Stromal cell of bone marrow (primary cell): ENCODE results near the gene KIF13A.

Experiments
- DNase-seq: peaks from one replicate; pipeline ENCODE4 v3.0.0-alpha.2; 2012; ENCODE audit warnings: low read depth

KIF13A gene

DNA sequence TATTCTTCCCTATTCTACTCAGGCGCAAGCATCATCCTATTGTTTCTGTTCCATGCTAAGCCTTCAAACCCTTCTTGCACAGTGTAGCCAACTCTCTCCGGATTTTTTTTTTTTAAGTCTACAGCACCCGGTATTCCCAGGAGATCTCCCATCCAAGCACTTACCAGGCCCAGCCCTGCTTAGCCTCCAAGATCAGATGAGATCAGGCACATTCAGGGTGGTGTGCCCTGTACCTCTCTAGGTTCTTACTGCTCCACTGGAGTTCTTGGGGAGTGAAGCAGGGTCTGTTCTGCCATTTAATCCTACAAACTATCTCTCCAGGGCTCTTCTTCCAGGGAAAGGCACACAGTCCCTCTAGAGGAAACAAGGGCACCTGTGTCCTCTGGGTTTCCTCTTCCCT is 265.8 kb downstream of the KIF13A start:
- DNase-seq, result no peak

DNA sequence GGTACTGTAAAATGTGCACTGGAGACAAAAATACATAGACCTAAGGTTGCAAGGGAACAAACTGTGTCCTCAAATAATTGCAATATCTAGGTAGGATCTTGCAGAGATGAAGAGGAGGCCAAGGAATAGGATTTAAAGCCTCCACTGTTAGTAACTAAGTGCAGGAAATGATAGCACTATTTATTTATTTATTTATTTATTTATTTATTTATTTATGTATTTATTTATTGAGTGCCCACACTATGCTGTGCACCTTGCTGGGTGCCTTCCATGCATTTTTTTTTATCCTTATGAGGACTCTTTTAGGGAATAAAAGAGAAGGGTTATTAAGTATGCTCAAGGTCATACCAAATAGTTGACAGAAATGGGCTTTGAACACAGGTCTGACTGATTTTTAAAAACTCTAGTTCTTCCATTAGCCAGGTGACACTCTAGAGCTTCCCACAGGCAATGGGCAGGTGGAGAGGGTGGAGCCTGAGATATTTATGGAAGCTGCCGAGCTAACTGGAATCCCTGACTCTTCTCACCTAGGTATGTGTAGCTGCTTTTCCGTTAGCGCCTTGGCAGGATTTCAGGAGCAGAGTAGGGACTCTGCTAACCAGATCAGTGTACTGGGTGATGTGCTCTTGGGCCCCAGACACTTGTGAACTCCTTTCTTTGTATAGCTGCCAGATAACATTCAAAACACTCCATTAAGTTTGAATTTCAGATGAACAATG is 268.0 kb downstream of the KIF13A start:
- no peak for DNase-seq

DNA sequence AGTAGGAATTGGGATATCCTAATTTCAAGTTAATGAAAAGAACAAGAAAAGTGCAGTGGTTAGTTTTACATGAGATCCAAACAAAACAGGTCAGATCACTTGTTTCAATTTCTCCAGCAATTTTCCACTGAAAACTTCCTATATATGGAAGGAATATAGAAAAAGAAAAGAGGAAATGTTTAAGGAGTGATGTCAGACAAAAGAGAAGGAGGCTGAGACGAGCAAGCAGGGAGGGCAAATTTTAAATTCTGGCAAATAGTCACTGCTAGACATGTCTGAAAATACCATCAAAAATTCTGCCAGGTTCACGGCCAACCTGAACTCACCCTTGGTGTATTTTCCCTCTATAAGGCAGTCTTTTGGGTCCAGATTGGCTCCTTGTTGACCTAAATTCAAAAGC is 271.2 kb downstream of the KIF13A start:
- DNase-seq, result no peak

DNA sequence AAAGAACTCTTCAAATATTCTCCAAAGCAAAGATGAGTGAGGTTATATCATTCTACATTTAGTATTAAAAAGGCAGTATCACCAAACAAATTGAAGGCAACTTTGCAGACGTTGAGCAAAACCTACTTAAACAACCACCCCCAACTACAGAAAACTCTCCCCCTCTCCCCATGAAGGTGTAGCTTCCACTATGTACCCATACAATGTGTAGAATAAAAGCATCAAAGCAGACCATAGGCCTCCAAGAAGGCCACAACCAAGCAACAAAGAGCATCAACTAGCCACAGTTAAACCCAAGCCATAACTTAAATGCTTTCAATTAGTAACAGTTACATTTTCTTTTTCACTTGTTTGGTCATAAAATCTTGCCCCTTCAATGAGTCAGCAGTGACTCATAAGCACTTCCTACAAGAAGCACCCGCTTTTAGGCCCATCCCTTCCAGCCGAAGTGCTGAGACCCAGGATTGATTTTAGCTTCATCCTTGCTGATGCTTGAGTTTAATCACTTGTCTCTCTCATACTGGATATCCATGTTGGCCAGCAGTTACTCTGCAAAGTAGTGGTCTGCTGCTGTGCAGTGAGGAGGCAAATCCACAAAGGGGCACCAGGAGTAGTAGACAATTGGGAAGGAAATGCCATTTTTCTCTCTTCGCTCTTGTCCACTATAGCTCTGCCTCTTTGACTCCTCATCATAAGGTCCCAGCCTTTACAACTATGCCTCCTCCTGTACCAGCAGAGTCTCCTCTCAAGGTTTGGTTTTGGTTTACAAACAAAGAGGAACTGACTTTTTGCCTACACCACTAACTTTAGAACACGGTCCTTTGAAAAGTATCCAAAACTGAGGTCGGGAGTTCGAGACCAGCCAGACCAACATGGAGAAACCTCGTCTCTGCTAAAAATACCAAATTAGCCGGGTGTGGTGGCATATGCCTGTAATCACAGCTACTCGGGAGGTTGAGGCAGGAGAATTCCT is 272.3 kb downstream of the KIF13A start:
- DNase-seq, result peak; percentile 85

DNA sequence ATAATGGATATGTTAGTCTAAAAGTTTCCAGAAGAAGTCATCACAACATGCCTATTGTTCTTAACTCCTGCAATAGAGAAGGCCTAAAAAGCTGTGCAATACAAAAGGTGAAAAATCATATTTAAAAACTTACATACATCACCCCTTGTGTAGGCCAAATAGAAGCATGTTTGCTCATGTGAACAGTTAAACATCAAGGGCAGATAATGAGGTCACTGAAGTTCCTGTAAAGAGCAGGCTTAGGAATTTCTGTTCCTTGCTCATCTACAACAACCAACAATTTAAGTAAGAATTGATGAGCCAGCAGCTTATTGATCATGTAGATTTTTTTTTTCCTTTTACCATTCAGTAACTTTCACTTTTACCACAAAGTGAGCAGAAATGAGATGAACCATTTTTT is 273.3 kb downstream of the KIF13A start:
- no peak for DNase-seq

DNA sequence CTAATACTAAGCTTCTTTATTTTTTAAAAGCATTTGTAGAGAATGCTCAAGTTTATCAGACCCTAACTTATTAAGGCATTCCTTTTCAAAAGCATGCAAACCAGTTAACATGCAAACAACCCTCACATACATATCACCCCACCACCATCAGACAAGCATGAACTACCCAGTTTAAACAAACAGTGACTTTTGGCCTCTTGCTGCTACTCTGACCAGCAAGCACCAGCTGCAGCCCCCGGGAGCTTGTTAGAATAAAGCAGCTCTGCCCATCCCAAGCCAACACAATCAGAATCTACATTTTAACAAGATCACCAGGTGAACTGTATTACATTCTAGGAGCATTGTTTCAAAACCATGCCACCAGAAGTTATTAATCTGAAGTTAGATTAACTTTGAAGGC is 274.9 kb downstream of the KIF13A start:
- DNase-seq, result no peak

DNA sequence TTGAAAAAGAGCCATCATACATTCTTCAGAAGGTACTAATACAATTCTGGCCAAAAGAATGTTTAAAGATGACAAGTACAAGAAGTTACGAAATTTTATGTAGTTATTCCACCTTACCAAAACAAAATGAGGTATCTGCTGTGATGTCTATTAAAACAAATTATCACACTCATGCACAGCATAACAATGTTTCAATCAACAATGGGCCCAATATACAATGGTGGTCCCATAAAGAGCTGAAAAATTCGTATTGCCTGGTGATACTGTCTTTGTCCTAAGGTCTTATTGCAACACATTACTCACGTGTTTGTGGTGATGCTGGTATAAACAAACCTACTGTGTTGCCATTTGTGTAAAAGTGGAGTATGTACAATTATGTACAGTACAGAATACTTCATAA is 277.1 kb downstream of the KIF13A start:
- DNase-seq, result no peak

DNA sequence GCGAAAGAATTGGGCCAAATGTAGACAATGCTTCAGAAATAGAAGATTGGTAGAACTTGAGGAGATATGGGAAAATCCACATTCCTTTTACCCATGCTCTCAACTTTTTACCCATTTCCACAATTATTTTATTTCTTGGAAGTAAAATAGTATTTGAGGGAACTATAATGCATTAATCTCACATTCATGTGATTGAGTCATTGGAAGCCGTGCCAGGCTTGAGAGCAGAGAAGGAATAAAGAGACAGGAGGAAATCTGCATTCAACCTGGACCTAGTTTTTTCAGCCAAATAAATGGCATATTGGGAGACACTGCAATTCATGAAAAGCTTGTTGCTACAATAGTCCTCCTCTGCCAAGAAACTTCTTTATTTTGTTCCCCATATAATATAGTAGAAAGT is 278.0 kb downstream of the KIF13A start:
- no peak for DNase-seq
